Hepatocyte (in vitro differentiated cells): Measurements from ENCODE around the gene CNIH3.

ENCODE experiments used
- CTCF ChIP-seq: fragments of 200-600 bp; sonication (generic); IDR thresholded peaks from 2 replicates; pipeline ENCODE4 v1.5.1; 2016; ENCODE audit warnings: antibody characterized with exemption, mild to moderate bottlenecking; ENCODE audit not compliant: poor library complexity
- EZH2 ChIP-seq: fragments of 200-600 bp; sonication (generic); IDR thresholded peaks from 2 replicates; pipeline ENCODE4 v1.6.1; 2016; ENCODE audit warnings: antibody characterized with exemption, mild to moderate bottlenecking, borderline replicate concordance
- EZH2phosphoT487 ChIP-seq: fragments of 200-600 bp; sonication (generic); IDR thresholded peaks from one replicate; pipeline ENCODE4 v1.6.1; 2018; ENCODE audit warnings: antibody characterized with exemption, mild to moderate bottlenecking, low read depth, moderate library complexity; ENCODE audit not compliant: unreplicated experiment, severe bottlenecking

GRCh38 chr1:224737353-224737727 lies 121.2 kb downstream of the CNIH3 start:
- TF ChIP-seq CTCF (no peak), EZH2 (no peak), EZH2phosphoT487 (no peak)
